ENCODE data around the gene VAV3. TPM values are rescaled to one million over a fixed set of nuclear protein-coding genes. Genes with fewer than 3 reads are reported as not detected.

VAV3 gene
- total and polyA plus RNA-seq, 10 of the 15 experiments (the other 5 are each of a cell fraction or from before 2014, with no cell fraction given), result 0.84 to 5.5 (median 3.4) TPM

DNA sequence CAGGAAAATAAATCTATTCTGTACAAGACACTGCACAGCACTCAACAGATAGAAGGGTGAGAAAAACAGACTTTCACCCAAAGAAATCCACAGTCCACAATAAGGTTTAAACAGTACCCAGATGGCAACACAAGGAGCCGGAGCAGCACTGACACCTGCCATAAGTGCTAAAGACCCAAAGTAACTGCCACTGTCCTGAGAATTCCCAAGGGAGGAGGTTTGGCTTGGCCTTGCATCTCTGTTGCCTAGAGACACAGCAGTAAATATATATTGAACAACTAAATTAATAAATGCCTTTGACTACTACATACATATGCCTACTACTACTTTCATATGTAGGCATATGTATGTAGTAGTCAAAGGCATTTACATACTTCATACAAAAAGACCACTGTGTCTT is 68.0 kb downstream of the VAV3 start:
- intact Hi-C loops (cut with micrococcal nuclease; ENCODE audit: unreplicated experiment), result loop anchor here (2.0 kb wide), 1 partner anchor 38 kb away; no protein-coding TSS in a partner anchor
- Histone ChIP-seq H3K27me3 (replicated peaks in 1 of 2; ENCODE audit: control insufficient read depth in 2 of 2, insufficient read depth in 2 of 2, low read length in 1 of 2) (no peaks in the 10 kb centered on the region), H3K79me2 (ENCODE audit: control insufficient read depth, insufficient read depth, low read length) (no peaks in the 10 kb centered on the region), H3K9me3 (replicated peaks; ENCODE audit: control insufficient read depth, insufficient read depth, low read length) (no peaks in the 10 kb centered on the region), H3K27ac (ENCODE audit: control insufficient read depth, insufficient read depth) (no peak overlapping the region), H3K4me1 (ENCODE audit: control insufficient read depth, insufficient read depth, low read length) (peaks cover 14% of the 10 kb centered on the region), H3K36me3 (ENCODE audit: control insufficient read depth in 2 of 2, insufficient read depth in 2 of 2, low read length in 1 of 2) (no peaks in the 10 kb centered on the region), H4K20me1 (ENCODE audit: control insufficient read depth, insufficient read depth) (no peaks in the 10 kb centered on the region), H3K4me3 (no peak overlapping the region), H3K4me2 (ENCODE audit: control insufficient read depth, insufficient read depth) (no peak overlapping the region), H3K9ac (ENCODE audit: control insufficient read depth, insufficient read depth, low read length) (no peak overlapping the region), H2AFZ (ENCODE audit: control insufficient read depth, low read depth, low read length) (no peak overlapping the region; the same call in 1 of the 2 replicates)
- no peak for FAIRE-seq
- POLR2A ChIA-PET, result no interaction called here
- DNase-seq (ENCODE audit: low read depth, low spot score), result no peak
- RAD21 ChIA-PET (ENCODE audit: unreplicated experiment), result interaction anchor here (0.9 to 1.8 kb wide), 6 partner anchors 24 to 230 kb away, joined by 3 to 14 read pairs (median 6); no protein-coding TSS in a partner anchor
- SMC1A ChIA-PET (ENCODE audit: uncharacterized antibody, unreplicated experiment), result interaction anchor here (1.0 to 1.5 kb wide), 7 partner anchors 13 to 230 kb away, joined by 3 to 9 read pairs (median 4); no protein-coding TSS in a partner anchor
- CTCF ChIA-PET, result interaction anchor here (1.1 to 1.6 kb wide), 5 partner anchors 25 to 230 kb away, joined by 3 to 11 read pairs (median 6); no protein-coding TSS in a partner anchor
- no TSS peak for BruUV-seq (replicated peaks)
- WGBS (ENCODE audit: insufficient coverage, insufficient replicate concordance, low lambda C conversion rate, missing lambda C conversion rate), result 0% methylated on average over 1 of the region's 1 CpG
- TF ChIP-seq LARP7 (IDR thresholded peaks at IDR 0.05), result no peak
- TF ChIP-seq MEF2B (IDR thresholded peaks at IDR 0.05; ENCODE audit: partially characterized antibody, poor library complexity, severe bottlenecking), result peak; percentile 74
- in situ Hi-C loops (cut with MboI), result no loop called here
- ATAC-seq, result peak; percentile 44

DNA sequence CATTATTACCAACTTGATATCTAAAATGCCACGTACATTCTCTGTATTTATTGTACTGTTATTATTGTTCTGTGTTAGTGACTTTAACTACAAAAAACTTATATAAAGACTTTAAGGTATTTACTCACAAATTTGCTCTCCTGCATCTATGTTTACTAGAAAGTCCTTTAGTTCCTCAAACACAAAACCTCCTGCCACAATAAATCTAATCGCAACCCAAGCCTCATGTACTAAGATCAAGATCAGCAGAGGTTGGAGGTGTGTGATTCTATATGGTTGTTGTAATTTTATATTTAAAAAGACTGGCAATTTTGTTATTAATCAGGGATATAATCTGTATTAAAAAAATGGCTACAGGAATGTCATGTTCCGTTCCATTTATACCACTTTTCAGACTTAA is 68.6 kb downstream of the VAV3 start:
- no peaks in the 10 kb centered on the region for H3K36me3 ChIP-seq (ENCODE audit: control insufficient read depth in 2 of 2, insufficient read depth in 2 of 2, low read length in 1 of 2)
- no peaks in the 10 kb centered on the region for H3K27me3 ChIP-seq (replicated peaks in 1 of 2; ENCODE audit: control insufficient read depth in 2 of 2, insufficient read depth in 2 of 2, low read length in 1 of 2)
- H4K20me1 ChIP-seq (ENCODE audit: control insufficient read depth, insufficient read depth), result no peaks in the 10 kb centered on the region
- no peak overlapping the region for H3K4me3 ChIP-seq
- no peak overlapping the region for H2AFZ ChIP-seq (ENCODE audit: control insufficient read depth, low read depth, low read length)
- no peak overlapping the region for H3K9ac ChIP-seq (ENCODE audit: control insufficient read depth, insufficient read depth, low read length)
- intact Hi-C loops (cut with micrococcal nuclease; ENCODE audit: unreplicated experiment) (loop anchor here (2.0 kb wide), 1 partner anchor 38 kb away; no protein-coding TSS in a partner anchor), in situ Hi-C loops (cut with MboI) (no loop called here)
- no peak for TF ChIP-seq CREB1 (IDR thresholded peaks at IDR 0.05; ENCODE audit: low read depth)
- no peak for TF ChIP-seq STAT3 (IDR thresholded peaks at IDR 0.05; ENCODE audit: low read depth, low read length)
- no peak for TF ChIP-seq HDAC2 (IDR thresholded peaks at IDR 0.05)
- TF ChIP-seq LARP7 (IDR thresholded peaks at IDR 0.05), result no peak
- TF ChIP-seq, protein P1, sequence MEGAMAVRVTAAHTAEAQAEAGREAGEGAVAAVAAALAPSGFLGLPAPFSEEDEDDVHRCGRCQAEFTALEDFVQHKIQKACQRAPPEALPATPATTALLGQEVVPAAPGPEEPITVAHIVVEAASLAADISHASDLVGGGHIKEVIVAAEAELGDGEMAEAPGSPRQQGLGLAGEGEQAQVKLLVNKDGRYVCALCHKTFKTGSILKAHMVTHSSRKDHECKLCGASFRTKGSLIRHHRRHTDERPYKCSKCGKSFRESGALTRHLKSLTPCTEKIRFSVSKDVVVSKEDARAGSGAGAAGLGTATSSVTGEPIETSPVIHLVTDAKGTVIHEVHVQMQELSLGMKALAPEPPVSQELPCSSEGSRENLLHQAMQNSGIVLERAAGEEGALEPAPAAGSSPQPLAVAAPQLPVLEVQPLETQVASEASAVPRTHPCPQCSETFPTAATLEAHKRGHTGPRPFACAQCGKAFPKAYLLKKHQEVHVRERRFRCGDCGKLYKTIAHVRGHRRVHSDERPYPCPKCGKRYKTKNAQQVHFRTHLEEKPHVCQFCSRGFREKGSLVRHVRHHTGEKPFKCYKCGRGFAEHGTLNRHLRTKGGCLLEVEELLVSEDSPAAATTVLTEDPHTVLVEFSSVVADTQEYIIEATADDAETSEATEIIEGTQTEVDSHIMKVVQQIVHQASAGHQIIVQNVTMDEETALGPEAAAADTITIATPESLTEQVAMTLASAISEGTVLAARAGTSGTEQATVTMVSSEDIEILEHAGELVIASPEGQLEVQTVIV (IDR thresholded peaks at IDR 0.05; ENCODE audit: borderline replicate concordance, partially characterized antibody), result no peak
- TF ChIP-seq FOXM1 (IDR thresholded peaks at IDR 0.05; ENCODE audit: low read depth, low read length), result no peak
- no peak for TF ChIP-seq ASH2L (IDR thresholded peaks at IDR 0.05; ENCODE audit: borderline replicate concordance, low read depth)
- TF ChIP-seq, protein P2, sequence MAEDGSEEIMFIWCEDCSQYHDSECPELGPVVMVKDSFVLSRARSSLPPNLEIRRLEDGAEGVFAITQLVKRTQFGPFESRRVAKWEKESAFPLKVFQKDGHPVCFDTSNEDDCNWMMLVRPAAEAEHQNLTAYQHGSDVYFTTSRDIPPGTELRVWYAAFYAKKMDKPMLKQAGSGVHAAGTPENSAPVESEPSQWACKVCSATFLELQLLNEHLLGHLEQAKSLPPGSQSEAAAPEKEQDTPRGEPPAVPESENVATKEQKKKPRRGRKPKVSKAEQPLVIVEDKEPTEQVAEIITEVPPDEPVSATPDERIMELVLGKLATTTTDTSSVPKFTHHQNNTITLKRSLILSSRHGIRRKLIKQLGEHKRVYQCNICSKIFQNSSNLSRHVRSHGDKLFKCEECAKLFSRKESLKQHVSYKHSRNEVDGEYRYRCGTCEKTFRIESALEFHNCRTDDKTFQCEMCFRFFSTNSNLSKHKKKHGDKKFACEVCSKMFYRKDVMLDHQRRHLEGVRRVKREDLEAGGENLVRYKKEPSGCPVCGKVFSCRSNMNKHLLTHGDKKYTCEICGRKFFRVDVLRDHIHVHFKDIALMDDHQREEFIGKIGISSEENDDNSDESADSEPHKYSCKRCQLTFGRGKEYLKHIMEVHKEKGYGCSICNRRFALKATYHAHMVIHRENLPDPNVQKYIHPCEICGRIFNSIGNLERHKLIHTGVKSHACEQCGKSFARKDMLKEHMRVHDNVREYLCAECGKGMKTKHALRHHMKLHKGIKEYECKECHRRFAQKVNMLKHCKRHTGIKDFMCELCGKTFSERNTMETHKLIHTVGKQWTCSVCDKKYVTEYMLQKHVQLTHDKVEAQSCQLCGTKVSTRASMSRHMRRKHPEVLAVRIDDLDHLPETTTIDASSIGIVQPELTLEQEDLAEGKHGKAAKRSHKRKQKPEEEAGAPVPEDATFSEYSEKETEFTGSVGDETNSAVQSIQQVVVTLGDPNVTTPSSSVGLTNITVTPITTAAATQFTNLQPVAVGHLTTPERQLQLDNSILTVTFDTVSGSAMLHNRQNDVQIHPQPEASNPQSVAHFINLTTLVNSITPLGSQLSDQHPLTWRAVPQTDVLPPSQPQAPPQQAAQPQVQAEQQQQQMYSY (CRISPR knock-in tag; IDR thresholded peaks at IDR 0.05), result no peak
- TF ChIP-seq RUNX3 (IDR thresholded peaks at IDR 0.05; ENCODE audit: low read length), result no peak
- H3K4me1 ChIP-seq (ENCODE audit: control insufficient read depth, insufficient read depth, low read length), result peaks cover 14% of the 10 kb centered on the region
- SMC1A ChIA-PET (ENCODE audit: uncharacterized antibody, unreplicated experiment), result interaction anchor here (1.7 kb wide), 1 partner anchor 38 kb away, joined by 6 read pairs; no protein-coding TSS in a partner anchor
- FAIRE-seq, result no peak
- RAD21 ChIA-PET (ENCODE audit: unreplicated experiment), result no interaction called here
- ATAC-seq, result no peak
- H3K9me3 ChIP-seq (replicated peaks; ENCODE audit: control insufficient read depth, insufficient read depth, low read length), result no peaks in the 10 kb centered on the region
- no peaks in the 10 kb centered on the region for H3K79me2 ChIP-seq (ENCODE audit: control insufficient read depth, insufficient read depth, low read length)
- POLR2A ChIA-PET, result no interaction called here
- H3K27ac ChIP-seq (ENCODE audit: control insufficient read depth, insufficient read depth), result no peak overlapping the region
- BruUV-seq (replicated peaks), result no TSS peak
- 50% methylated on average over 3 of the region's 3 CpGs for WGBS (ENCODE audit: insufficient coverage, insufficient replicate concordance, low lambda C conversion rate, missing lambda C conversion rate)
- no peak overlapping the region for H3K4me2 ChIP-seq (ENCODE audit: control insufficient read depth, insufficient read depth)
- CTCF ChIA-PET, result no interaction called here
- DNase-seq (ENCODE audit: low read depth, low spot score), result no peak

All from GM12878 (cell line).